Natural killer cell treated with Interleukin-12 subunit alpha and Interleukin-12 subunit beta and Interleukin-15 and Interleukin-18, amount 100 ng/mL, for 72 hours (primary cell): ENCODE data around the gene PRDM16. TPM values are rescaled to one million over a fixed set of nuclear protein-coding genes. Genes with fewer than 3 reads are reported as not detected.

Source experiments
- ATAC-seq, 2 donors: fragments of 150-1000 bp; cut with Tn5 transposase in 1 of 2; sonication (Bioruptor Pico), chemical (Tn5 transposase) in 1 of 2; 2 replicates each; pipeline ENCODE4 v1.10.0; 2021
- DNase-seq: peaks from one replicate; pipeline ENCODE4 v3.0.0; 2022; ENCODE audit warnings: low spot score
- H3K27ac Mint-ChIP-seq, 2 donors: 1 replicate in 1 of 2; 2 replicates in 1 of 2; pipeline ENCODE4 v1.8.0; 2022; ENCODE audit warnings: mixed read lengths in 2 of 2, mild to moderate bottlenecking in 1 of 2, moderate library complexity in 1 of 2
- H3K27me3 Mint-ChIP-seq, 2 donors: 1 replicate in 1 of 2; 2 replicates in 1 of 2; pipeline ENCODE4 v1.8.0; 2022; ENCODE audit warnings: mixed read lengths in 2 of 2
- H3K36me3 Mint-ChIP-seq: one replicate; pipeline ENCODE4 v1.8.0; 2022; ENCODE audit warnings: mixed read lengths
- H3K4me1 Mint-ChIP-seq, 2 donors: 1 replicate in 1 of 2; 2 replicates in 1 of 2; pipeline ENCODE4 v1.8.0; 2022; ENCODE audit warnings: low read depth in 2 of 2, mixed read lengths in 2 of 2, mild to moderate bottlenecking in 1 of 2
- H3K4me3 Mint-ChIP-seq: one replicate; pipeline ENCODE4 v1.8.0; 2022; ENCODE audit warnings: mixed read lengths
- H3K9me3 Mint-ChIP-seq: 2 replicates; pipeline ENCODE4 v1.8.0; 2022; ENCODE audit warnings: mixed read lengths
- total RNA-seq, 2 donors: library from RNA; stranded (reverse); gene quantifications; one replicate each; pipeline ENCODE4 v1.2.3, GENCODE V29; 2022

Gene PRDM16
- total RNA-seq, 2 donors from 2014 or later: not detected

- Mint-ChIP-seq H3K4me1 (peaks cover 0 to 3% of the 10 kb centered on the region in 2 donors), H3K27me3 (no peaks in the 10 kb centered on the region), H3K27ac (no peak overlapping the region), H3K4me3 (no peak overlapping the region), H3K9me3 (no peaks in the 10 kb centered on the region), H3K36me3 (no peaks in the 10 kb centered on the region)
- DNase-seq: no peak
- no peak for ATAC-seq
These were observed 77.5 kb downstream of the PRDM16 start for GRCh38 chr1:3146458-3146857.

GRCh38 chr1:3146907-3147306 lies 77.9 kb downstream of the PRDM16 start:
- Mint-ChIP-seq H3K4me1 (peaks cover 0 to 3% of the 10 kb centered on the region in 2 donors), H3K36me3 (no peaks in the 10 kb centered on the region), H3K27ac (no peak overlapping the region), H3K4me3 (no peak overlapping the region), H3K27me3 (no peaks in the 10 kb centered on the region), H3K9me3 (no peaks in the 10 kb centered on the region)
- ATAC-seq (no peak), DNase-seq (no peak)

GRCh38 chr1:3148171-3148570 lies 79.2 kb downstream of the PRDM16 start:
- no peak for ATAC-seq
- Mint-ChIP-seq H3K4me1 (peaks cover 0 to 3% of the 10 kb centered on the region in 2 donors), H3K4me3 (no peak overlapping the region), H3K27me3 (no peaks in the 10 kb centered on the region), H3K36me3 (no peaks in the 10 kb centered on the region), H3K9me3 (no peaks in the 10 kb centered on the region), H3K27ac (no peak overlapping the region)
- DNase-seq: no peak

- Mint-ChIP-seq H3K27me3 (no peaks in the 10 kb centered on the region), H3K27ac (no peak overlapping the region), H3K4me3 (no peak overlapping the region), H3K4me1 (peaks cover 0 to 3% of the 10 kb centered on the region in 2 donors), H3K9me3 (no peaks in the 10 kb centered on the region), H3K36me3 (no peaks in the 10 kb centered on the region)
- ATAC-seq (no peak), DNase-seq (no peak)
These were observed 80.3 kb downstream of the PRDM16 start for GRCh38 chr1:3149277-3149676.

GRCh38 chr1:3151456-3151855 lies 82.5 kb downstream of the PRDM16 start:
- H3K27me3 Mint-ChIP-seq: peaks cover 10 to 11% of the 10 kb centered on the region in 2 donors

GRCh38 chr1:3152143-3152542 lies 83.1 kb downstream of the PRDM16 start:
- no peak overlapping the region for H3K4me3 Mint-ChIP-seq
- no peak for ATAC-seq
- H3K27me3 Mint-ChIP-seq: peaks cover 10 to 13% of the 10 kb centered on the region in 2 donors
- no peak for DNase-seq
- H3K9me3 Mint-ChIP-seq: no peaks in the 10 kb centered on the region
- no peaks in the 10 kb centered on the region for H3K4me1 Mint-ChIP-seq
- H3K27ac Mint-ChIP-seq: no peak overlapping the region
- no peaks in the 10 kb centered on the region for H3K36me3 Mint-ChIP-seq

More at GRCh38 chr1:3151456-3151855, 82.5 kb downstream of the PRDM16 start:
- DNase-seq: no peak
- no peak for ATAC-seq
- H3K36me3 Mint-ChIP-seq: no peaks in the 10 kb centered on the region
- no peak overlapping the region for H3K4me3 Mint-ChIP-seq
- no peak overlapping the region for H3K27ac Mint-ChIP-seq
- H3K4me1 Mint-ChIP-seq: peaks cover 0 to 3% of the 10 kb centered on the region in 2 donors
- H3K9me3 Mint-ChIP-seq: no peaks in the 10 kb centered on the region

- Mint-ChIP-seq H3K27ac (no peak overlapping the region), H3K4me3 (no peak overlapping the region), H3K9me3 (no peaks in the 10 kb centered on the region), H3K4me1 (no peaks in the 10 kb centered on the region), H3K27me3 (peaks cover 10 to 13% of the 10 kb centered on the region in 2 donors), H3K36me3 (no peaks in the 10 kb centered on the region)
- no peak for DNase-seq
- ATAC-seq: peak; percentile 4 to 7
These were observed 84.2 kb downstream of the PRDM16 start for GRCh38 chr1:3153197-3153596.

- Mint-ChIP-seq H3K27ac (no peak overlapping the region), H3K4me1 (no peaks in the 10 kb centered on the region), H3K9me3 (no peaks in the 10 kb centered on the region), H3K36me3 (no peaks in the 10 kb centered on the region), H3K4me3 (no peak overlapping the region), H3K27me3 (peaks cover 10 to 13% of the 10 kb centered on the region in 2 donors)
- no peak for ATAC-seq
- DNase-seq: no peak
These were observed 85.1 kb downstream of the PRDM16 start for GRCh38 chr1:3153902-3154795.

- H3K4me1 Mint-ChIP-seq: no peaks in the 10 kb centered on the region
- peaks cover 13% of the 10 kb centered on the region in 2 donors for H3K27me3 Mint-ChIP-seq
These were observed 86.3 kb downstream of the PRDM16 start for GRCh38 chr1:3155056-3155925.

GRCh38 chr1:3155926-3156220 lies 86.9 kb downstream of the PRDM16 start:
- ATAC-seq (no peak), DNase-seq (no peak)
- Mint-ChIP-seq H3K4me1 (no peaks in the 10 kb centered on the region), H3K27ac (no peak overlapping the region), H3K27me3 (peaks cover 13 to 14% of the 10 kb centered on the region in 2 donors), H3K4me3 (no peak overlapping the region), H3K36me3 (no peaks in the 10 kb centered on the region), H3K9me3 (no peaks in the 10 kb centered on the region)

More at GRCh38 chr1:3155056-3155925, 86.3 kb downstream of the PRDM16 start:
- Mint-ChIP-seq H3K4me3 (no peak overlapping the region), H3K27ac (no peak overlapping the region), H3K36me3 (no peaks in the 10 kb centered on the region), H3K9me3 (no peaks in the 10 kb centered on the region)
- DNase-seq: no peak
- ATAC-seq: no peak

GRCh38 chr1:3156936-3157335 lies 87.9 kb downstream of the PRDM16 start:
- DNase-seq (no peak), ATAC-seq (no peak)
- H3K4me1 Mint-ChIP-seq: no peaks in the 10 kb centered on the region
- no peaks in the 10 kb centered on the region for H3K36me3 Mint-ChIP-seq
- H3K4me3 Mint-ChIP-seq: no peak overlapping the region
- no peaks in the 10 kb centered on the region for H3K9me3 Mint-ChIP-seq
- H3K27me3 Mint-ChIP-seq: peaks cover 13 to 15% of the 10 kb centered on the region in 2 donors
- H3K27ac Mint-ChIP-seq: no peak overlapping the region

- DNase-seq: no peak
- no peaks in the 10 kb centered on the region for H3K36me3 Mint-ChIP-seq
- H3K27ac Mint-ChIP-seq: no peak overlapping the region
- peaks cover 13 to 19% of the 10 kb centered on the region in 2 donors for H3K27me3 Mint-ChIP-seq
- no peak for ATAC-seq
- no peaks in the 10 kb centered on the region for H3K9me3 Mint-ChIP-seq
- H3K4me3 Mint-ChIP-seq: no peak overlapping the region
- no peaks in the 10 kb centered on the region for H3K4me1 Mint-ChIP-seq
These were observed 89.3 kb downstream of the PRDM16 start for GRCh38 chr1:3158347-3158746.

GRCh38 chr1:3159121-3159520 lies 90.1 kb downstream of the PRDM16 start:
- no peak for ATAC-seq
- DNase-seq: no peak
- Mint-ChIP-seq H3K36me3 (no peaks in the 10 kb centered on the region), H3K4me3 (no peak overlapping the region), H3K4me1 (no peaks in the 10 kb centered on the region), H3K27me3 (peaks cover 13 to 19% of the 10 kb centered on the region in 2 donors), H3K9me3 (no peaks in the 10 kb centered on the region), H3K27ac (no peak overlapping the region)

- Mint-ChIP-seq H3K9me3 (no peaks in the 10 kb centered on the region), H3K27me3 (peaks cover 13 to 19% of the 10 kb centered on the region in 2 donors), H3K27ac (no peak overlapping the region), H3K36me3 (no peaks in the 10 kb centered on the region), H3K4me3 (no peak overlapping the region), H3K4me1 (no peaks in the 10 kb centered on the region)
- no peak for ATAC-seq
- no peak for DNase-seq
These were observed 91.0 kb downstream of the PRDM16 start for GRCh38 chr1:3159996-3160395.
